Smooth muscle cell (in vitro differentiated cells): ENCODE results near the gene CACNA2D3. TPM values are rescaled to one million over a fixed set of nuclear protein-coding genes. Genes with fewer than 3 reads are reported as not detected.

Experiments
- DNase-seq: peaks from one replicate; lab custom pipeline; 2025; ENCODE audit not compliant: unreplicated experiment; lab: John Stamatoyannopoulos, UW
- H2AFZ ChIP-seq: fragments of 200-600 bp; sonication (generic); 2 replicates; pipeline ENCODE4 v1.6.0; 2016; ENCODE audit warnings: antibody characterized with exemption, low read depth, mild to moderate bottlenecking
- H3F3A ChIP-seq: fragments of 200-600 bp; sonication (generic); 2 replicates; pipeline ENCODE4 v1.6.0; 2017; ENCODE audit warnings: antibody characterized with exemption, low read depth
- H3K27ac ChIP-seq: fragments of 200-600 bp; sonication (generic); 2 replicates; pipeline ENCODE4 v1.5.1; 2016; ENCODE audit warnings: low read depth, mild to moderate bottlenecking
- H3K27me3 ChIP-seq: fragments of 200-600 bp; sonication (generic); 2 replicates; pipeline ENCODE4 v1.6.1; 2016; ENCODE audit warnings: low read depth, mild to moderate bottlenecking
- H3K36me3 ChIP-seq: fragments of 200-600 bp; sonication (generic); 2 replicates; pipeline ENCODE4 v1.5.1; 2016; ENCODE audit warnings: low read depth
- H3K4me1 ChIP-seq: fragments of 200-600 bp; sonication (generic); 2 replicates; pipeline ENCODE4 v1.5.1; 2016; ENCODE audit warnings: low read depth
- H3K4me2 ChIP-seq: fragments of 200-600 bp; sonication (generic); 2 replicates; pipeline ENCODE4 v1.6.0; 2016; ENCODE audit warnings: mild to moderate bottlenecking
- H3K4me3 ChIP-seq: fragments of 200-600 bp; sonication (generic); 2 replicates; pipeline ENCODE4 v1.5.1; 2016; ENCODE audit warnings: mild to moderate bottlenecking
- H3K79me2 ChIP-seq: fragments of 200-600 bp; sonication (generic); 2 replicates; pipeline ENCODE4 v1.6.0; 2016; ENCODE audit warnings: low read depth, mild to moderate bottlenecking
- H3K9ac ChIP-seq: fragments of 200-600 bp; sonication (generic); 2 replicates; pipeline ENCODE4 v1.6.0; 2016; ENCODE audit warnings: low read depth
- H3K9me3 ChIP-seq: fragments of 200-600 bp; sonication (generic); replicated peaks from 2 replicates; pipeline ENCODE4 v1.5.1; 2016; ENCODE audit warnings: low read depth
- H4K20me1 ChIP-seq: fragments of 200-600 bp; sonication (generic); 2 replicates; pipeline ENCODE4 v1.6.0; 2016; ENCODE audit warnings: low read depth
- WGBS: methylation state at CpG from one replicate; pipeline ENCODE4 v1.1.7; 2016; ENCODE audit warnings: low lambda C conversion rate; 5-methylcytosine and 5-hydroxymethylcytosine counted together
- polyA plus RNA-seq: library from polyadenylated mRNA; unstranded; fragments of >200 nt; fragmentation: Nextera tagmentation; extraction: Ambion mirVana; gene quantifications from 2 replicates; pipeline ENCODE4 v1.2.1, GENCODE V29; 2016
- total RNA-seq: library from RNA; depleted of rRNA; stranded (reverse); fragments of >200 nt; gene quantifications from 2 replicates; pipeline ENCODE4 v1.2.3, GENCODE V29; 2014
- TF ChIP-seq, protein P1 (sequence below): fragments of 200-600 bp; sonication (generic); IDR thresholded peaks from 2 replicates; pipeline ENCODE4 v1.5.1; 2017; ENCODE audit warnings: borderline replicate concordance, mild to moderate bottlenecking, antibody characterized with exemption; ENCODE audit not compliant: insufficient read depth, poor library complexity, severe bottlenecking

Gene CACNA2D3
- total and polyA plus RNA-seq, 2 experiments from 2014 or later = 0.15 to 0.90 TPM

DNA sequence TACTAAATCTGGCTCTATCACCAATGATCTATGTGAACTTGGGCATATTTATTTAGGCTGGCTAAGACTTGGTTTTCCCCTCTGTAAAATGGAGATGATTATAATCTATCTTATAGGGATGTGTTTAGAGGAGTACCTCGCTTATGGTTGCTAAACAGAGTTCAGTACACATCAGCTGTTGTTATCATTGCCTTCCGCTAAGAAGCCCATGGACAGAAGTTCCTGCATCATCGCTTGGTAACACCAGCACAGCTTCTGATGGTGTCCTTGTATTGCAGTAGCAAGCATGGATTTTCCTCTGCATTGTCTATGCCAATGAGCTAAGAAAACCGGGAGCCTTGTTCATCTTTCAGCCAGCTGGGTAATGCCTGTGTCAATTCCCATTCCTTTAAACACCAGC lies 878.6 kb downstream of the CACNA2D3 start:
- no peak for DNase-seq
- no peak overlapping the region for H3K4me2 ChIP-seq
- 63% methylated on average over 4 of the region's 4 CpGs for WGBS
- no peak overlapping the region for H3K9ac ChIP-seq
- no peaks in the 10 kb centered on the region for H3K79me2 ChIP-seq
- TF ChIP-seq, protein P1, sequence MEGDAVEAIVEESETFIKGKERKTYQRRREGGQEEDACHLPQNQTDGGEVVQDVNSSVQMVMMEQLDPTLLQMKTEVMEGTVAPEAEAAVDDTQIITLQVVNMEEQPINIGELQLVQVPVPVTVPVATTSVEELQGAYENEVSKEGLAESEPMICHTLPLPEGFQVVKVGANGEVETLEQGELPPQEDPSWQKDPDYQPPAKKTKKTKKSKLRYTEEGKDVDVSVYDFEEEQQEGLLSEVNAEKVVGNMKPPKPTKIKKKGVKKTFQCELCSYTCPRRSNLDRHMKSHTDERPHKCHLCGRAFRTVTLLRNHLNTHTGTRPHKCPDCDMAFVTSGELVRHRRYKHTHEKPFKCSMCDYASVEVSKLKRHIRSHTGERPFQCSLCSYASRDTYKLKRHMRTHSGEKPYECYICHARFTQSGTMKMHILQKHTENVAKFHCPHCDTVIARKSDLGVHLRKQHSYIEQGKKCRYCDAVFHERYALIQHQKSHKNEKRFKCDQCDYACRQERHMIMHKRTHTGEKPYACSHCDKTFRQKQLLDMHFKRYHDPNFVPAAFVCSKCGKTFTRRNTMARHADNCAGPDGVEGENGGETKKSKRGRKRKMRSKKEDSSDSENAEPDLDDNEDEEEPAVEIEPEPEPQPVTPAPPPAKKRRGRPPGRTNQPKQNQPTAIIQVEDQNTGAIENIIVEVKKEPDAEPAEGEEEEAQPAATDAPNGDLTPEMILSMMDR = no peak
- H3K9me3 ChIP-seq = no peaks in the 10 kb centered on the region
- H4K20me1 ChIP-seq = no peaks in the 10 kb centered on the region
- H3F3A ChIP-seq = peaks cover 22% of the 10 kb centered on the region
- H3K4me3 ChIP-seq = no peak overlapping the region
- H3K36me3 ChIP-seq = no peaks in the 10 kb centered on the region
- peak overlapping the region; percentile 93 for H3K27ac ChIP-seq
- H3K27me3 ChIP-seq = no peaks in the 10 kb centered on the region
- H2AFZ ChIP-seq = no peak overlapping the region
- H3K4me1 ChIP-seq = peaks cover 21% of the 10 kb centered on the region

DNA sequence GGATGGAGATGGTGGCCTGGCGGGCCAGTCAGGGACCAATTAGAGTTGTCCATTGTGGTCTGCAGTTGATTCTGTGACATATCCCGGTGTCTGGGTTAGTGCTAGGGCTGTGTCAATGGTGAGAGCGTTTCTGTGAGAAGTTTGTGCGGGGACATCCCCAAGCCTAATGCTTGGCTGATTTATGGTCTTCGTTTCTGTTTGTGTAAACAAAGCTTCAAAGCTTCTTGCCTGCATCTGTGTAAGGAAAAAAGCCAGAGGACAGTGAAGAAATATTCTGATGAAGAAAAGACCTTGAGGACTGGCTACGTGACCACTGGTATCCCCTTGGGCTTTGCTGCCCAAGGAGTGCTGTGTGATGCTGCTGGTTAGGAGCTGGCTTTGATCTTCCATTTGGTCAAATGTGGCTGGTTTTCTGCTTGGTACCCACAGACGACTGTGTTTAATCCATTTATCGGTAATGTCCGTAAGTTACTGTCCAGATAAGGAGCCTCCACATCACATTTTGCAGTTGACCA lies 880.1 kb downstream of the CACNA2D3 start:
- Histone ChIP-seq H3K27ac (no peak overlapping the region), H3K9ac (no peak overlapping the region), H4K20me1 (no peaks in the 10 kb centered on the region), H3K36me3 (no peaks in the 10 kb centered on the region), H3F3A (peaks cover 22% of the 10 kb centered on the region), H3K4me1 (peaks cover 32% of the 10 kb centered on the region), H3K27me3 (no peaks in the 10 kb centered on the region), H3K4me2 (peak overlapping the region; percentile 5), H2AFZ (no peak overlapping the region), H3K9me3 (no peaks in the 10 kb centered on the region), H3K4me3 (no peak overlapping the region), H3K79me2 (no peaks in the 10 kb centered on the region)
- 23% methylated on average over 9 of the region's 9 CpGs for WGBS
- no peak for DNase-seq
- TF ChIP-seq, protein P1 = no peak

DNA sequence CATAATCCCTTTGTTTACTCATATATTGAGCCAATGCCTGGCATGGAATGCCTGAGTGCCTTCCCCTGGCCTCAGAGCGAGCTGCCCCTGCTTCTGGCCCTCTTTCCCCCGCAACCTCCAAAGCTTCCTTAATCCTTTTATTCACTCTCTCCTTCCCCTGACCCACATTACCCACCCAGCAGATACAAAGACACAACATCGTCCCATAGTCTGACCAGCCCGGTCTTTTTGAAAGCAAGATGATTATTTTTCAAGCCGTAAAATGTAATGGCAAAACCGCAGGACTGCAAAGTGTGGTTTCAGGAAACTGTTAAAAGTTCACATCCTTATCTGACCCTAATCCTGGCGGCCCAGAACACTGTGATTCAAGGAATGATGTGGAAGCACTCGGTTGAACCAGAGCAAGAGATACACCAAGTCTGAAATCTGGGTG lies 883.9 kb downstream of the CACNA2D3 start:
- H3K4me3 ChIP-seq = no peak overlapping the region
- H3F3A ChIP-seq = peaks cover 7% of the 10 kb centered on the region
- peak overlapping the region; percentile 50 for H3K4me2 ChIP-seq
- no peak overlapping the region for H2AFZ ChIP-seq
- no peak for DNase-seq
- no peak overlapping the region for H3K27ac ChIP-seq
- peaks cover 15% of the 10 kb centered on the region for H3K4me1 ChIP-seq
- TF ChIP-seq, protein P1 = no peak
- WGBS = 5% methylated on average over 8 of the region's 8 CpGs
- no peak overlapping the region for H3K9ac ChIP-seq
- H3K27me3 ChIP-seq = no peaks in the 10 kb centered on the region
- H3K79me2 ChIP-seq = no peaks in the 10 kb centered on the region
- no peaks in the 10 kb centered on the region for H4K20me1 ChIP-seq
- H3K9me3 ChIP-seq = no peaks in the 10 kb centered on the region
- no peaks in the 10 kb centered on the region for H3K36me3 ChIP-seq

DNA sequence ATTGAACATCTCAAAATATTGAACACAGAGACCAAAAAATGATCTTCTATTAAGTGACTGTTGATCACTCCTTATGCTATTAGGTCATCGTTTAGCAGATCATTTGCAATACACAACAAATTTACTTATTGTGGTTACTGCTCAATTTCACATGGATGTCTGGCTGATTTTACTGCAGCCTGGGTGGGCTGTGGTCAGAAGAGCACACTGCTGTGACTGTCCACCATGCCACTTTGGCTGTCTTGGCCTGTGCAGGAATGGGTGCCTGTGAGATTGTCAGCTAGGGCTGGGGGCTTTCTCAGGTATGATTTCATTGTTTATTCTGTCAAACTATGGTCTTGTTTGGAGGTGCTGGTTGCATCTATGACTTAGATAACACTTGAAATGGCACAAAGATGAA lies 885.6 kb downstream of the CACNA2D3 start:
- no peak overlapping the region for H3K9ac ChIP-seq
- H2AFZ ChIP-seq = no peak overlapping the region
- TF ChIP-seq, protein P1 = no peak
- no peaks in the 10 kb centered on the region for H3K27me3 ChIP-seq
- H3K4me1 ChIP-seq = peaks cover 15% of the 10 kb centered on the region
- no peaks in the 10 kb centered on the region for H3K9me3 ChIP-seq
- no peak overlapping the region for H3K4me3 ChIP-seq
- 55% methylated on average over 1 of the region's 1 CpG for WGBS
- no peaks in the 10 kb centered on the region for H4K20me1 ChIP-seq
- H3K27ac ChIP-seq = no peak overlapping the region
- no peak overlapping the region for H3K4me2 ChIP-seq
- no peaks in the 10 kb centered on the region for H3F3A ChIP-seq
- no peak for DNase-seq
- no peaks in the 10 kb centered on the region for H3K79me2 ChIP-seq
- no peaks in the 10 kb centered on the region for H3K36me3 ChIP-seq
